Liver (tissue), 9 donors: Measurements from ENCODE around the gene SALL1. TPM values are rescaled to one million over a fixed set of nuclear protein-coding genes. Genes with fewer than 3 reads are reported as not detected.

ENCODE experiments used
- DNase-seq: peaks from one replicate; pipeline ENCODE4 v3.0.0-alpha.2; 2017; ENCODE audit warnings: low spot score
- H3K27ac ChIP-seq, 2 donors: one replicate each; pipeline ENCODE4 v1.7.0; 2013; ENCODE audit warnings: inconsistent platforms in 2 of 2, low read length in 2 of 2, control low read depth in 1 of 2, low read depth in 1 of 2, mild to moderate bottlenecking in 1 of 2
- H3K27me3 ChIP-seq, 4 donors: one replicate each; pipeline versions ENCODE4 v1.6.1 to v1.7.0; 2013; ENCODE audit warnings: low read length in 3 of 4, inconsistent platforms in 1 of 4, mild to moderate bottlenecking in 1 of 4, moderate library complexity in 1 of 4; ENCODE audit not compliant: control insufficient read depth in 4 of 4, insufficient read depth in 4 of 4
- H3K36me3 ChIP-seq, 4 donors: one replicate each; pipeline versions ENCODE4 v1.6.1 to v1.7.0; 2013; ENCODE audit warnings: low read length in 3 of 4, mild to moderate bottlenecking in 3 of 4, low read depth in 1 of 4, moderate library complexity in 1 of 4; ENCODE audit not compliant: control insufficient read depth in 4 of 4, insufficient read depth in 3 of 4
- H3K4me1 ChIP-seq, 4 donors: one replicate each; pipeline versions ENCODE4 v1.6.1 to v1.7.0; 2013; ENCODE audit warnings: low read length in 3 of 4, mild to moderate bottlenecking in 3 of 4, moderate library complexity in 1 of 4; ENCODE audit not compliant: control insufficient read depth in 4 of 4, insufficient read depth in 4 of 4
- H3K4me3 ChIP-seq, 3 donors: one replicate each; pipeline versions ENCODE4 v1.6.1 to v1.7.0; 2013; ENCODE audit warnings: low read length in 3 of 3, control low read depth in 1 of 3, low read depth in 1 of 3, mild to moderate bottlenecking in 1 of 3
- H3K9ac ChIP-seq, 2 donors: one replicate each; pipeline ENCODE4 v1.7.0; 2013; ENCODE audit warnings: low read length in 2 of 2, mild to moderate bottlenecking in 2 of 2, moderate library complexity in 2 of 2, control low read depth in 1 of 2, low read depth in 1 of 2
- H3K9me3 ChIP-seq, 4 donors: one replicate each; pipeline versions ENCODE4 v1.6.1 to v1.7.0; 2013; ENCODE audit warnings: low read length in 3 of 4; ENCODE audit not compliant: control insufficient read depth in 4 of 4
- CTCF ChIP-seq: fragments of 150-350 bp; IDR thresholded peaks from 2 replicates; pipeline ENCODE4 v1.5.1; 2017; ENCODE audit warnings: improper control_type of control experiment, low read depth, low read length; ENCODE audit not compliant: missing input control
- EGR1 ChIP-seq, 2 donors: IDR thresholded peaks; 2 replicates each; pipeline ENCODE4 v1.6.1; 2016 to 2018; ENCODE audit warnings: antibody characterized with exemption in 2 of 2, low read depth in 2 of 2
- FOXA1 ChIP-seq: IDR thresholded peaks from 2 replicates; pipeline ENCODE4 v1.6.1; 2016; ENCODE audit warnings: antibody characterized with exemption
- FOXA2 ChIP-seq: IDR thresholded peaks from 2 replicates; pipeline ENCODE4 v1.6.1; 2016; ENCODE audit warnings: antibody characterized with exemption
- GABPA ChIP-seq, 2 donors: IDR thresholded peaks in 1 of 2; conservative IDR thresholded peaks in 1 of 2; 2 replicates each; pipeline ENCODE4 v1.6.1; 2016; ENCODE audit warnings: antibody characterized with exemption in 2 of 2, mild to moderate bottlenecking in 1 of 2, moderate library complexity in 1 of 2
- HNF4A ChIP-seq, 2 donors: conservative IDR thresholded peaks; 2 replicates each; pipeline ENCODE4 v1.6.1; 2016; ENCODE audit warnings: antibody characterized with exemption in 2 of 2, mild to moderate bottlenecking in 2 of 2
- HNF4G ChIP-seq: IDR thresholded peaks from 2 replicates; pipeline ENCODE4 v1.6.1; 2016; ENCODE audit warnings: antibody characterized with exemption
- JUND ChIP-seq, 2 donors: IDR thresholded peaks; 2 replicates each; pipeline ENCODE4 v1.6.1; 2016; ENCODE audit warnings: antibody characterized with exemption in 2 of 2
- MAX ChIP-seq: IDR thresholded peaks from 2 replicates; pipeline ENCODE4 v1.6.1; 2016; ENCODE audit warnings: antibody characterized with exemption
- NR2F2 ChIP-seq: IDR thresholded peaks from 2 replicates; pipeline ENCODE4 v1.6.1; 2016; ENCODE audit warnings: antibody characterized with exemption
- RAD21 ChIP-seq, 2 donors: IDR thresholded peaks; 2 replicates each; pipeline ENCODE4 v1.6.1; 2016; ENCODE audit warnings: antibody characterized with exemption in 2 of 2, mild to moderate bottlenecking in 2 of 2
- REST ChIP-seq: IDR thresholded peaks from 2 replicates; pipeline ENCODE4 v1.6.1; 2016; ENCODE audit warnings: antibody characterized with exemption, mild to moderate bottlenecking
- RXRA ChIP-seq, 2 donors: IDR thresholded peaks; 2 replicates each; pipeline ENCODE4 v1.6.1; 2017 to 2018; ENCODE audit warnings: antibody characterized with exemption in 2 of 2, mild to moderate bottlenecking in 1 of 2
- SP1 ChIP-seq: IDR thresholded peaks from 2 replicates; pipeline ENCODE4 v1.6.1; 2018; ENCODE audit warnings: antibody characterized with exemption, mild to moderate bottlenecking
- TAF1 ChIP-seq: conservative IDR thresholded peaks from 2 replicates; pipeline ENCODE4 v1.6.1; 2016; ENCODE audit warnings: antibody characterized with exemption, mild to moderate bottlenecking
- YY1 ChIP-seq: IDR thresholded peaks from 2 replicates; pipeline ENCODE4 v1.6.1; 2016; ENCODE audit warnings: antibody characterized with exemption, mild to moderate bottlenecking
- ZBTB33 ChIP-seq: IDR thresholded peaks from 2 replicates; pipeline ENCODE4 v1.6.1; 2016; ENCODE audit warnings: antibody characterized with exemption
- WGBS: extraction: QIAGEN DNeasy Blood & Tissue Kit; methylation state at CpG from one replicate; pipeline ENCODE4 v1.1.7; 2013; 5-methylcytosine and 5-hydroxymethylcytosine counted together
- polyA plus RNA-seq, 2 donors: library from polyadenylated mRNA; stranded (reverse) in 1 of 2; unstranded in 1 of 2; fragments of 200-250 nt in 1 of 2; fragments of >200 nt in 1 of 2; fragmentation: Nextera tagmentation in 1 of 2; extraction: Ambion mirVana in 1 of 2; gene quantifications; one replicate each; pipeline versions ENCODE4 v1.2.1 to v1.2.3, GENCODE V29; 2013 to 2015
- total RNA-seq, 2 donors: library from RNA; depleted of rRNA; stranded (reverse); fragments of >200 nt; gene quantifications; one replicate each; pipeline ENCODE4 v1.2.3, GENCODE V29; 2014
- TF ChIP-seq, protein P1 (sequence below): IDR thresholded peaks from 2 replicates; pipeline ENCODE4 v1.6.1; 2016; ENCODE audit warnings: antibody characterized with exemption
- donor health status: healthy.
- donor health status: healthy.
- donor health status: healthy.
- donor health status: healthy.
- donor health status: healthy.

The SALL1 gene
- total and polyA plus RNA-seq, 4 donors = 1.8 to 13.4 (median 11.7) TPM

DNA sequence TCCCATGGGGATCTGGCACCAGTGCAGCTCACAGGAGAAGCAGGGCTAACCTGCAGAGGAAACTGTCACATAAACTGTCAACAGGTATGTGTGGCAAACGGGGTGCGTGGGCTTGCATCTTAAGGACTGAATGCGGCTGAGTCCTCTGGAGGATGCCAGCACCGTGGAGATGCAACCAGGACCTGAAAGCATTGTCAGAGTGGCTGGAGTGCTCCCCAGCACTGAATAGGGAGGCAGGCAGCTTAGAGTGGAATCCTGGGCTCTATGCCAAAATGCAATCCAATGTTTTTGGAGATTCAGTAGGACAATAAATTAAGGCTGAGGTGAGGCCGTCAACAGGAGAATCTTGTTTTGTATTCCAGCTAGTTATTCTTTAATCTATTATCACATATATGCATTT, 21.3 kb upstream of the SALL1 start:
- Histone ChIP-seq H3K9ac (no peak overlapping the region), H3K36me3 (no peaks in the 10 kb centered on the region), H3K4me1 (no peaks in the 10 kb centered on the region), H3K27ac (no peak overlapping the region), H3K27me3 (no peaks in the 10 kb centered on the region), H3K9me3 (no peaks in the 10 kb centered on the region), H3K4me3 (no peak overlapping the region)
- WGBS = 91% methylated on average over 5 of the region's 5 CpGs
- TF ChIP-seq TAF1 = no peak
- no peak for TF ChIP-seq ZBTB33
- no peak for TF ChIP-seq MAX
- TF ChIP-seq SP1 = no peak
- TF ChIP-seq JUND (IDR thresholded peaks at IDR 0.05) = no peak
- no peak for TF ChIP-seq RXRA (IDR thresholded peaks at IDR 0.05)
- TF ChIP-seq REST = no peak
- TF ChIP-seq RAD21 (IDR thresholded peaks at IDR 0.05) = no peak
- no peak for TF ChIP-seq HNF4A (conservative IDR thresholded peaks at IDR 0.05)
- no peak for TF ChIP-seq FOXA2
- TF ChIP-seq, protein P1, sequence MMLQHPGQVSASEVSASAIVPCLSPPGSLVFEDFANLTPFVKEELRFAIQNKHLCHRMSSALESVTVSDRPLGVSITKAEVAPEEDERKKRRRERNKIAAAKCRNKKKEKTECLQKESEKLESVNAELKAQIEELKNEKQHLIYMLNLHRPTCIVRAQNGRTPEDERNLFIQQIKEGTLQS = no peak
- no peak for TF ChIP-seq HNF4G
- no peak for TF ChIP-seq YY1
- no peak for TF ChIP-seq CTCF
- TF ChIP-seq NR2F2 = no peak
- no peak for TF ChIP-seq EGR1 (IDR thresholded peaks at IDR 0.05; ENCODE audit: low read depth in 2 of 2)
- no peak for TF ChIP-seq GABPA (IDR thresholded peaks at IDR 0.05 in 1 of 2, conservative IDR thresholded peaks at IDR 0.05 in 1 of 2)
- TF ChIP-seq FOXA1 = no peak
- no peak for DNase-seq
